ENCODE measurements around the gene CYP2R1. TPM values are rescaled to one million over a fixed set of nuclear protein-coding genes. Genes with fewer than 3 reads are reported as not detected.

Gene CYP2R1
- total and polyA plus RNA-seq, 10 of the 15 experiments (the other 5 are each of a cell fraction or from before 2014, with no cell fraction given), result 0.52 to 10.3 (median 6.3) TPM

GRCh38 chr11:14891143-14892035, 642 bp downstream of the CYP2R1 start (continued):
- TF ChIP-seq MEF2B (IDR thresholded peaks at IDR 0.05; ENCODE audit: partially characterized antibody, poor library complexity, severe bottlenecking) (no peak), IKZF1 (conservative IDR thresholded peaks at IDR 0.05) (no peak), STAT1 (conservative IDR thresholded peaks at IDR 0.05) (no peak), IRF5 (IDR thresholded peaks at IDR 0.05; ENCODE audit: borderline replicate concordance) (no peak), RELA (IDR thresholded peaks at IDR 0.05; ENCODE audit: borderline replicate concordance, partially characterized antibody) (no peak), EED (IDR thresholded peaks at IDR 0.05; ENCODE audit: low read depth) (no peak; the same call in 1 of the 2 replicates), EGR1 (IDR thresholded peaks at IDR 0.05; ENCODE audit: borderline replicate concordance in 1 of 2, low read depth in 2 of 2, low read length in 2 of 2) (0 out of 3 replicates have a peak, but pooled peaks of 1 of the 2 experiments have one; percentile 33), CHD2 (IDR thresholded peaks at IDR 0.05; ENCODE audit: borderline replicate concordance, low read depth, low read length) (no peak), CEBPB (IDR thresholded peaks at IDR 0.05; ENCODE audit: borderline replicate concordance in 1 of 2, low read depth in 2 of 2, low read length in 2 of 2) (no peak), NR2C2 (IDR thresholded peaks at IDR 0.05; ENCODE audit: borderline replicate concordance, control insufficient read depth, insufficient read length, low read depth) (no peak), USF1 (IDR thresholded peaks at IDR 0.05; ENCODE audit: borderline replicate concordance, extremely low read length, insufficient read depth, low read depth, low read length) (no peak), EZH2 (IDR thresholded peaks at IDR 0.05; ENCODE audit: borderline replicate concordance, control insufficient read depth, low read depth, low read length) (no peak), SPI1 (IDR thresholded peaks at IDR 0.05; ENCODE audit: borderline replicate concordance, insufficient read depth, low read depth, low read length) (no peak), MTA3 (IDR thresholded peaks at IDR 0.05; ENCODE audit: borderline replicate concordance, low read length) (no peak), POLR2AphosphoS2 (IDR thresholded peaks at IDR 0.05; ENCODE audit: low read depth, low read length) (no peak), BMI1 (IDR thresholded peaks at IDR 0.05; ENCODE audit: borderline replicate concordance) (no peak), SREBF2 (IDR thresholded peaks at IDR 0.05; ENCODE audit: low read length) (no peak), BHLHE40 (IDR thresholded peaks at IDR 0.05; ENCODE audit: borderline replicate concordance in 1 of 2, low read depth in 2 of 2, low read length in 1 of 2) (no peak)
- TF ChIP-seq, protein P1, sequence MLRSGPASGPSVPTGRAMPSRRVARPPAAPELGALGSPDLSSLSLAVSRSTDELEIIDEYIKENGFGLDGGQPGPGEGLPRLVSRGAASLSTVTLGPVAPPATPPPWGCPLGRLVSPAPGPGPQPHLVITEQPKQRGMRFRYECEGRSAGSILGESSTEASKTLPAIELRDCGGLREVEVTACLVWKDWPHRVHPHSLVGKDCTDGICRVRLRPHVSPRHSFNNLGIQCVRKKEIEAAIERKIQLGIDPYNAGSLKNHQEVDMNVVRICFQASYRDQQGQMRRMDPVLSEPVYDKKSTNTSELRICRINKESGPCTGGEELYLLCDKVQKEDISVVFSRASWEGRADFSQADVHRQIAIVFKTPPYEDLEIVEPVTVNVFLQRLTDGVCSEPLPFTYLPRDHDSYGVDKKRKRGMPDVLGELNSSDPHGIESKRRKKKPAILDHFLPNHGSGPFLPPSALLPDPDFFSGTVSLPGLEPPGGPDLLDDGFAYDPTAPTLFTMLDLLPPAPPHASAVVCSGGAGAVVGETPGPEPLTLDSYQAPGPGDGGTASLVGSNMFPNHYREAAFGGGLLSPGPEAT (IDR thresholded peaks at IDR 0.05; ENCODE audit: low read depth), result no peak
- TF ChIP-seq, protein P2, sequence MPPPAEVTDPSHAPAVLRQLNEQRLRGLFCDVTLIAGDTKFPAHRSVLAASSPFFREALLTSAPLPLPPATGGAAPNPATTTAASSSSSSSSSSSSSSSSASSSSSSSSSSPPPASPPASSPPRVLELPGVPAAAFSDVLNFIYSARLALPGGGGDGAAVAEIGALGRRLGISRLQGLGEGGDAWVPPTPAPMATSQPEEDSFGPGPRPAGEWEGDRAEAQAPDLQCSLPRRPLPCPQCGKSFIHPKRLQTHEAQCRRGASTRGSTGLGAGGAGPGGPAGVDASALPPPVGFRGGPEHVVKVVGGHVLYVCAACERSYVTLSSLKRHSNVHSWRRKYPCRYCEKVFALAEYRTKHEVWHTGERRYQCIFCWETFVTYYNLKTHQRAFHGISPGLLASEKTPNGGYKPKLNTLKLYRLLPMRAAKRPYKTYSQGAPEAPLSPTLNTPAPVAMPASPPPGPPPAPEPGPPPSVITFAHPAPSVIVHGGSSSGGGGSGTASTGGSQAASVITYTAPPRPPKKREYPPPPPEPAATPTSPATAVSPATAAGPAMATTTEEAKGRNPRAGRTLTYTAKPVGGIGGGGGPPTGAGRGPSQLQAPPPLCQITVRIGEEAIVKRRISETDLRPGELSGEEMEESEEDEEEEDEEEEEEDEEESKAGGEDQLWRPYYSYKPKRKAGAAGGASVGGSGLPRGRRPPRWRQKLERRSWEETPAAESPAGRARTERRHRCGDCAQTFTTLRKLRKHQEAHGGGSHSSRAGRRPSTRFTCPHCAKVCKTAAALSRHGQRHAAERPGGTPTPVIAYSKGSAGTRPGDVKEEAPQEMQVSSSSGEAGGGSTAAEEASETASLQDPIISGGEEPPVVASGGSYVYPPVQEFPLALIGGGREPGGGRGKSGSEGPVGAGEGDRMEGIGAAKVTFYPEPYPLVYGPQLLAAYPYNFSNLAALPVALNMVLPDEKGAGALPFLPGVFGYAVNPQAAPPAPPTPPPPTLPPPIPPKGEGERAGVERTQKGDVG (CRISPR knock-in tag; IDR thresholded peaks at IDR 0.05), result no peak

Measured in GM12878 (cell line).